Measurements from ENCODE around the gene OPN3.

The OPN3 gene

GRCh38 chr1:241598249-241598648 lies 41.9 kb downstream of the OPN3 start:
- Histone ChIP-seq H3K9ac (no peak overlapping the region), H3K4me1 (no peaks in the 10 kb centered on the region), H3K9me3 (ENCODE audit: control insufficient read depth, low read length) (no peaks in the 10 kb centered on the region), H3K27me3 (ENCODE audit: control insufficient read depth, insufficient read depth, low read length) (no peaks in the 10 kb centered on the region), H3K4me2 (ENCODE audit: low read length) (no peak overlapping the region), H3K4me3 (ENCODE audit: low read depth, low read length) (no peak overlapping the region), H3K27ac (no peak overlapping the region), H3K36me3 (ENCODE audit: control insufficient read depth, insufficient read depth, low read length) (no peaks in the 10 kb centered on the region), H3K79me2 (no peaks in the 10 kb centered on the region), H2AFZ (no peak overlapping the region)
- TF ChIP-seq CTCF (IDR thresholded peaks at IDR 0.05), result no peak

- no peaks in the 10 kb centered on the region for H3K9me3 ChIP-seq (ENCODE audit: control insufficient read depth, low read length)
- no peak overlapping the region for H3K4me3 ChIP-seq (ENCODE audit: low read depth, low read length)
- no peaks in the 10 kb centered on the region for H3K36me3 ChIP-seq (ENCODE audit: control insufficient read depth, insufficient read depth, low read length)
- no peak overlapping the region for H3K27ac ChIP-seq
- no peak for TF ChIP-seq CTCF (IDR thresholded peaks at IDR 0.05)
- no peak overlapping the region for H2AFZ ChIP-seq
- no peak overlapping the region for H3K9ac ChIP-seq
- no peak overlapping the region for H3K4me2 ChIP-seq (ENCODE audit: low read length)
- no peaks in the 10 kb centered on the region for H3K79me2 ChIP-seq
- H3K27me3 ChIP-seq (ENCODE audit: control insufficient read depth, insufficient read depth, low read length), result no peaks in the 10 kb centered on the region
- H3K4me1 ChIP-seq, result no peaks in the 10 kb centered on the region
Observed at GRCh38 chr1:241596633-241597032, 43.5 kb downstream of the OPN3 start.

GRCh38 chr1:241593186-241593585 lies 47.0 kb downstream of the OPN3 start:
- H3K9ac ChIP-seq, result no peak overlapping the region
- no peaks in the 10 kb centered on the region for H3K9me3 ChIP-seq (ENCODE audit: control insufficient read depth, low read length)
- no peak overlapping the region for H3K27ac ChIP-seq
- H3K4me3 ChIP-seq (ENCODE audit: low read depth, low read length), result no peak overlapping the region
- H3K79me2 ChIP-seq, result no peaks in the 10 kb centered on the region
- H3K4me1 ChIP-seq, result no peaks in the 10 kb centered on the region
- no peak for TF ChIP-seq CTCF (IDR thresholded peaks at IDR 0.05)
- H3K36me3 ChIP-seq (ENCODE audit: control insufficient read depth, insufficient read depth, low read length), result no peaks in the 10 kb centered on the region
- no peak overlapping the region for H3K4me2 ChIP-seq (ENCODE audit: low read length)
- no peaks in the 10 kb centered on the region for H3K27me3 ChIP-seq (ENCODE audit: control insufficient read depth, insufficient read depth, low read length)
- H2AFZ ChIP-seq, result no peak overlapping the region

GRCh38 chr1:241592273-241592958 lies 47.8 kb downstream of the OPN3 start:
- Histone ChIP-seq H3K4me3 (ENCODE audit: low read depth, low read length) (no peak overlapping the region), H2AFZ (no peak overlapping the region), H3K9ac (no peak overlapping the region), H3K27me3 (ENCODE audit: control insufficient read depth, insufficient read depth, low read length) (no peaks in the 10 kb centered on the region), H3K27ac (no peak overlapping the region), H3K4me1 (no peaks in the 10 kb centered on the region), H3K79me2 (no peaks in the 10 kb centered on the region), H3K4me2 (ENCODE audit: low read length) (no peak overlapping the region), H3K36me3 (ENCODE audit: control insufficient read depth, insufficient read depth, low read length) (no peaks in the 10 kb centered on the region), H3K9me3 (ENCODE audit: control insufficient read depth, low read length) (no peaks in the 10 kb centered on the region)
- no peak for TF ChIP-seq CTCF (IDR thresholded peaks at IDR 0.05)

GRCh38 chr1:241591736-241592135 lies 48.4 kb downstream of the OPN3 start:
- H3K4me2 ChIP-seq (ENCODE audit: low read length), result no peak overlapping the region
- H3K36me3 ChIP-seq (ENCODE audit: control insufficient read depth, insufficient read depth, low read length), result no peaks in the 10 kb centered on the region
- no peak overlapping the region for H3K4me3 ChIP-seq (ENCODE audit: low read depth, low read length)
- H3K9me3 ChIP-seq (ENCODE audit: control insufficient read depth, low read length), result no peaks in the 10 kb centered on the region
- no peaks in the 10 kb centered on the region for H3K27me3 ChIP-seq (ENCODE audit: control insufficient read depth, insufficient read depth, low read length)
- no peak overlapping the region for H3K9ac ChIP-seq
- H3K27ac ChIP-seq, result no peak overlapping the region
- no peaks in the 10 kb centered on the region for H3K4me1 ChIP-seq
- no peaks in the 10 kb centered on the region for H3K79me2 ChIP-seq
- no peak overlapping the region for H2AFZ ChIP-seq
- no peak for TF ChIP-seq CTCF (IDR thresholded peaks at IDR 0.05)

All from parathyroid adenoma (tissue), 2 donors.